Tibial nerve (tissue), 4 donors: ENCODE data around the gene ZNF331. TPM values are rescaled to one million over a fixed set of nuclear protein-coding genes. Genes with fewer than 3 reads are reported as not detected.

Experiments used
- DNase-seq, 2 donors: peaks; one replicate each; pipeline ENCODE4 v3.0.0-alpha.2; 2019; ENCODE audit warnings: low spot score in 2 of 2
- H3K27ac ChIP-seq, 4 donors: fragments of 200-600 bp; sonication (generic) in 3 of 4; one replicate each; pipeline ENCODE4 v1.5.1; 2017 to 2019; ENCODE audit warnings: mild to moderate bottlenecking in 1 of 4
- H3K27me3 ChIP-seq, 2 donors: fragments of 200-600 bp; sonication (generic) in 1 of 2; one replicate each; pipeline versions ENCODE4 v1.5.1 to v1.6.0; 2017 to 2019
- H3K36me3 ChIP-seq, 3 donors: fragments of 200-600 bp; sonication (generic); one replicate each; pipeline ENCODE4 v1.5.1; 2018 to 2019
- H3K4me1 ChIP-seq, 4 donors: fragments of 200-600 bp; sonication (generic) in 3 of 4; one replicate each; pipeline ENCODE4 v1.5.1; 2017 to 2019
- H3K4me3 ChIP-seq, 4 donors: fragments of 200-600 bp; sonication (generic) in 3 of 4; one replicate each; pipeline ENCODE4 v1.5.1; 2017 to 2019; ENCODE audit warnings: mild to moderate bottlenecking in 1 of 4, moderate library complexity in 1 of 4
- H3K9me3 ChIP-seq, 4 donors: fragments of 200-600 bp; sonication (generic) in 3 of 4; one replicate each; pipeline ENCODE4 v1.5.1; 2017 to 2019
- EP300 ChIP-seq, 2 donors: sonication (generic); formaldehyde crosslinking; IDR thresholded peaks; one replicate each; pipeline ENCODE4 v1.6.1; 2017; ENCODE audit warnings: antibody characterized with exemption in 2 of 2, mild to moderate bottlenecking in 1 of 2
- POLR2A ChIP-seq, 2 donors: fragments of 450-650 bp; IDR thresholded peaks; one replicate each; pipeline ENCODE4 v1.6.1; 2017; ENCODE audit warnings: antibody characterized with exemption in 2 of 2, mild to moderate bottlenecking in 2 of 2, moderate library complexity in 2 of 2
- WGBS, 2 donors: methylation state at CpG; one replicate each; pipeline ENCODE4 v1.1.5; 2018; 5-methylcytosine and 5-hydroxymethylcytosine counted together
- total RNA-seq, 4 donors: library from RNA; depleted of rRNA; stranded (reverse); fragments of >200 nt; gene quantifications; one replicate each; pipeline ENCODE4 v1.1.0, GENCODE V29; 2016
- TF ChIP-seq, protein P1 (sequence below), 5 experiments: fragments of 200-600 bp in 3 of 5; fragments of 450-650 bp in 2 of 5; sonication (generic) in 3 of 5; IDR thresholded peaks; one replicate each; pipeline ENCODE4 v1.5.1; 2016 to 2019; ENCODE audit warnings: antibody characterized with exemption in 5 of 5, mild to moderate bottlenecking in 3 of 5, moderate library complexity in 2 of 5

The ZNF331 gene
- total RNA-seq, 4 donors from 2014 or later: 27.3 to 46.8 (median 32.9) TPM

DNA sequence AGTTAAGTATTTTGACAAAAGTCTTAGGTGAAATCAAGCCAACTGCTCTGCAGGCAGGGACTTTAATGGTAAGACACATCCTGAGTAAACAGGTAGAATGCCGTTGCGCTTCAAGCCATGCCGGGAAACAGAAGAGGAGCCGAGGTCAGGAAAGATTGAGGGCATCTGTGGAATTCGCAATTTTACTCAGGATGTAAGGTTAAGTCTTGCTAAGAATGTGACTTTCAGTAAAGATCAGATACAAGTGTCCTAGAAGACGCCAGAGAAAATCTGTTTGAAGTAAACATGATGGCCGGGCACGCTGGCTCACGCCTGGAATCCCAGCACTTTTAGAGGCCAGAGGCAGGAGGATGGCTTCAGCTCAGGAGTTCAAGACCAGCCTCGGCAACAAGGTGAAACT is 60.4 kb downstream of the ZNF331 start:
- no peak for DNase-seq
- Histone ChIP-seq H3K27ac (no peak overlapping the region), H3K4me1 (no peaks in the 10 kb centered on the region), H3K4me3 (no peak overlapping the region), H3K36me3 (no peaks in the 10 kb centered on the region), H3K27me3 (no peaks in the 10 kb centered on the region), H3K9me3 (peaks cover 0 to 11% (median 0%) of the 10 kb centered on the region in 4 donors)
- WGBS, 2 donors: 84 to 85% methylated on average over 10 of the region's 10 CpGs
- TF ChIP-seq, protein P1, sequence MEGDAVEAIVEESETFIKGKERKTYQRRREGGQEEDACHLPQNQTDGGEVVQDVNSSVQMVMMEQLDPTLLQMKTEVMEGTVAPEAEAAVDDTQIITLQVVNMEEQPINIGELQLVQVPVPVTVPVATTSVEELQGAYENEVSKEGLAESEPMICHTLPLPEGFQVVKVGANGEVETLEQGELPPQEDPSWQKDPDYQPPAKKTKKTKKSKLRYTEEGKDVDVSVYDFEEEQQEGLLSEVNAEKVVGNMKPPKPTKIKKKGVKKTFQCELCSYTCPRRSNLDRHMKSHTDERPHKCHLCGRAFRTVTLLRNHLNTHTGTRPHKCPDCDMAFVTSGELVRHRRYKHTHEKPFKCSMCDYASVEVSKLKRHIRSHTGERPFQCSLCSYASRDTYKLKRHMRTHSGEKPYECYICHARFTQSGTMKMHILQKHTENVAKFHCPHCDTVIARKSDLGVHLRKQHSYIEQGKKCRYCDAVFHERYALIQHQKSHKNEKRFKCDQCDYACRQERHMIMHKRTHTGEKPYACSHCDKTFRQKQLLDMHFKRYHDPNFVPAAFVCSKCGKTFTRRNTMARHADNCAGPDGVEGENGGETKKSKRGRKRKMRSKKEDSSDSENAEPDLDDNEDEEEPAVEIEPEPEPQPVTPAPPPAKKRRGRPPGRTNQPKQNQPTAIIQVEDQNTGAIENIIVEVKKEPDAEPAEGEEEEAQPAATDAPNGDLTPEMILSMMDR (IDR thresholded peaks at IDR 0.05): no peak
- no peak for TF ChIP-seq POLR2A (IDR thresholded peaks at IDR 0.05)
- TF ChIP-seq EP300 (IDR thresholded peaks at IDR 0.05): no peak

DNA sequence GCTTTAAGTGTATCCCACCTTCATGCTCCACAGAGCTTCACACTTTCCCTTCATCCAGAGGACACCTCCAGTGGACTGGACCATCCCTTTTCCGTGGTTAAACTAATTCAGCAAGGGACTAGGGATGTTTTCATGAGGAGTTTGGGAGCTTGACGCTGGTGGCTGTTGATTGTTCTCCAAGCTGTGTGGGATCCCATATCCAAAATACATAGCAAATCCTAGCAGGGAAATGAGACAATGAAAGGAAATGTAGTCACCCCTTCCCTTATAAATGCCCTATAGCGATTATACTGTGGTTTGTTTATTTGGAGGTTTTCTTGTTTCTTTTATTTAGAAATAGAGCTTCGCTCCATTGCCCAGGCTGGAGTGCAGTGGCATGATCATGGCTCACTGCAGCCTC is 62.3 kb downstream of the ZNF331 start:
- Histone ChIP-seq H3K4me1 (no peaks in the 10 kb centered on the region), H3K9me3 (peaks cover 0 to 6% (median 0%) of the 10 kb centered on the region in 4 donors), H3K4me3 (no peak overlapping the region), H3K27me3 (no peaks in the 10 kb centered on the region), H3K36me3 (no peaks in the 10 kb centered on the region), H3K27ac (no peak overlapping the region)
- 72 to 74% methylated on average over 4 of the region's 4 CpGs for WGBS, 2 donors
- no peak for DNase-seq
- no peak for TF ChIP-seq POLR2A (IDR thresholded peaks at IDR 0.05)
- TF ChIP-seq EP300 (IDR thresholded peaks at IDR 0.05): no peak
- TF ChIP-seq, protein P1 (IDR thresholded peaks at IDR 0.05): no peak

DNA sequence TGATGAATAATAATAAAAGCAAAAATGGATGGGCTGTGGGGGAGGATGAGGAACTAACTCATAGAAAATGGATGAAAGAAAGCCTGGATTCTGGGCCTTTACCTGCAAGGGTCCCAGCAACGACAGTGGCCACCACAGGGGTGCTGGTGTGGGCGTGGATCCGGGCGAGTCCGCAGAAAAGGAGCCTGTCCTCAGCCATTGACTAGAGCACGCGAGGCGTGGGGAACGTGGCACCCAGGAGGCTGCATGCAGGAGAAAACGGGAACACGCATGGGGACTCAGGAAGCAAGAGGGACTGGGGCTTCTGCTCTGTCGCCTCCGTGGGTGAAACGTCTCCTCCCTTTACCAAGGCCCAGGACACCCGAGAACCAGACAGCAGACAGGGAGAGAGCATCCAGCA is 68.1 kb downstream of the ZNF331 start:
- 81 to 86% methylated on average over 15 of the region's 15 CpGs for WGBS, 2 donors
- Histone ChIP-seq H3K27ac (no peak overlapping the region), H3K4me3 (no peak overlapping the region), H3K9me3 (peaks cover 0 to 3% (median 0%) of the 10 kb centered on the region in 4 donors), H3K36me3 (no peaks in the 10 kb centered on the region), H3K27me3 (no peaks in the 10 kb centered on the region), H3K4me1 (no peaks in the 10 kb centered on the region)
- no peak for DNase-seq
- TF ChIP-seq, protein P1 (IDR thresholded peaks at IDR 0.05): no peak
- TF ChIP-seq POLR2A (IDR thresholded peaks at IDR 0.05): no peak
- TF ChIP-seq EP300 (IDR thresholded peaks at IDR 0.05): no peak

DNA sequence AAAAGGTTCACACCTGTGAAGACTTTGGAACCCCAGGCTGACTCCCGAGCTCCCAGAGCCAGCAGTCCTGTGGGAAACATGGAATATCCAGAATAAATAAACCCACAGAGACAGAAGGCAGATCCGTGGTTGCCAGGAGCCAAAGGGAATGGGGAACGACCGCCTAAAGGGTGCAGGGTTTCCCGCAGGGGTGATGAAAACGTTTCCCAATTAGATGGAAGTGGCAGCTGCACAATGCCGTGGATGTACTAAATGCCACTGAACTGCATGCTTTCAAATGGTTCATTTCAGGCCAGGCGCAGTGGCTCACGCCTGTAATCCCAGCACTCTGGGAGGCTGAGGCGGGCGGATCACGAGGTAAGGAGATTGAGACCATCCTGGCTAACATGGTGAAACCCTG is 70.4 kb downstream of the ZNF331 start:
- H3K9me3 ChIP-seq: peaks cover 0 to 3% (median 0%) of the 10 kb centered on the region in 4 donors
- H3K27me3 ChIP-seq: no peaks in the 10 kb centered on the region
- no peak overlapping the region for H3K27ac ChIP-seq
- no peaks in the 10 kb centered on the region for H3K4me1 ChIP-seq
- no peak for DNase-seq
- WGBS, 2 donors: 85 to 86% methylated on average over 11 to 12 of the region's 12 CpGs
- TF ChIP-seq EP300 (IDR thresholded peaks at IDR 0.05) (no peak), POLR2A (IDR thresholded peaks at IDR 0.05) (no peak)
- TF ChIP-seq, protein P1 (IDR thresholded peaks at IDR 0.05): no peak
- no peaks in the 10 kb centered on the region for H3K36me3 ChIP-seq
- no peak overlapping the region for H3K4me3 ChIP-seq

DNA sequence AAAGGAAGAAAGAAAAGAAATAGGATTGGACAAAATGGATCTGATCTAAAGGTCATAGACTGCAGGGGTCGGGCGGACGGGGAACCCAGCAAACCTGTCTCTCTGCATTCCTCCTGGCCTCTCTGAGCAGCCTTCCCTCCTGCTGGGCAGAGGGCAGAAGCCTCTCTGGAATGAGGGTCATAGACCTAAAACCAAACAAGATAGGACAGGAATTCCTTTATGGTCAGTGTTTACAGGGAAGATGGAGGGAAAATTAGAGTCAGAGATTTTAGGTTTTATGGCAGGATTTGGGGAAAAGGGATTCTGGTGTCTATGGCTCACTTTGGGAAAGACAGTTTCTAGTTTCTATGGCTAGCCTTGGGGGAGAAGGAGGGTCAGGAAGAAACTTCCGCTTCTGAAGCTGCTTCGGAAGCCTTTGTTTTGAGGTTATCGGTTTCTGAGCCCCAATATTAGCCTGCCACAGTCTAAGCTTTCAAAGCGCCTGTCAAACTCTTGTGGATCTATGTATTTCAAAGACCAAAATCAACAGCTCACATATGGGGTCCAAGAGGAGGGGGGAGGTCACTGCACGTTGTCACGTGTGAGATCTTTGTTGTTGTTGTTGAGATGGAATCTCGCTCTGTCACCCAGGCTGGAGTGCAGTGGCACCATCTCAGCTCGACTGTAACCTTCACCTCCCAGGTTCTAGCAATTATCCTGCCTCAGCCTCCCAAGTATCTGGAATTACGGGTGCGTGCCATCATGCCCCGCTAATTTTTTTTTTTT is 75.0 kb downstream of the ZNF331 start:
- H3K36me3 ChIP-seq: no peaks in the 10 kb centered on the region
- no peaks in the 10 kb centered on the region for H3K27me3 ChIP-seq
- no peaks in the 10 kb centered on the region for H3K4me1 ChIP-seq
- no peak overlapping the region for H3K4me3 ChIP-seq
- H3K27ac ChIP-seq: no peak overlapping the region
- WGBS, 2 donors: 54 to 56% methylated on average over 14 of the region's 14 CpGs
- H3K9me3 ChIP-seq: peaks cover 0 to 10% (median 0%) of the 10 kb centered on the region in 4 donors
- no peak for DNase-seq
- TF ChIP-seq, protein P1 (IDR thresholded peaks at IDR 0.05): no peak
- TF ChIP-seq EP300 (IDR thresholded peaks at IDR 0.05) (no peak), POLR2A (IDR thresholded peaks at IDR 0.05) (no peak)
